Mesenchymal stem cell (in vitro differentiated cells and primary cell): ENCODE data around the gene UPB1.
A peak's percentile ranks its signal among the peaks of the same experiment; 100 is the strongest.

Experiments used
- DNase-seq: peaks from one replicate; pipeline ENCODE4 v3.0.0-alpha.2; 2013
- H2AFZ ChIP-seq: one replicate; pipeline ENCODE4 v1.6.1; 2013; ENCODE audit warnings: low read depth, mild to moderate bottlenecking, control low read depth, inconsistent platforms, low read length, moderate library complexity
- H2AK5ac ChIP-seq: 2 replicates; pipeline ENCODE4 v1.6.1; 2013; ENCODE audit warnings: low read length, moderate library complexity, mild to moderate bottlenecking, inconsistent platforms; ENCODE audit not compliant: severe bottlenecking
- H2BK120ac ChIP-seq: one replicate; pipeline ENCODE4 v1.6.1; 2013; ENCODE audit warnings: low read depth, mild to moderate bottlenecking, inconsistent platforms, low read length, moderate library complexity
- H2BK12ac ChIP-seq, 2 experiments: one replicate each; pipeline ENCODE4 v1.6.1; 2013; ENCODE audit warnings: inconsistent platforms in 2 of 2, low read length in 2 of 2, mild to moderate bottlenecking in 2 of 2, moderate library complexity in 2 of 2, control low read depth in 1 of 2
- H2BK15ac ChIP-seq: one replicate; pipeline ENCODE4 v1.6.1; 2013; ENCODE audit warnings: mild to moderate bottlenecking, low read depth, inconsistent platforms; ENCODE audit not compliant: poor library complexity, severe bottlenecking
- H2BK5ac ChIP-seq: 2 replicates; pipeline ENCODE4 v1.6.1; 2013; ENCODE audit warnings: low read depth, mild to moderate bottlenecking, low read length, control low read depth, inconsistent platforms; ENCODE audit not compliant: poor library complexity, severe bottlenecking
- H3K14ac ChIP-seq, 2 experiments: one replicate each; pipeline ENCODE4 v1.6.1; 2013; ENCODE audit warnings: inconsistent platforms in 2 of 2, low read length in 2 of 2, control low read depth in 1 of 2, mild to moderate bottlenecking in 1 of 2, moderate library complexity in 1 of 2
- H3K18ac ChIP-seq, 2 experiments: one replicate each; pipeline ENCODE4 v1.6.1; 2013; ENCODE audit warnings: inconsistent platforms in 2 of 2, low read length in 2 of 2, control low read depth in 1 of 2, low read depth in 1 of 2, mild to moderate bottlenecking in 1 of 2
- H3K23ac ChIP-seq, 2 experiments: one replicate each; pipeline ENCODE4 v1.6.1; 2013; ENCODE audit warnings: inconsistent platforms in 2 of 2, low read length in 2 of 2, mild to moderate bottlenecking in 2 of 2, moderate library complexity in 2 of 2, control low read depth in 1 of 2
- H3K27ac ChIP-seq: 2 replicates; pipeline ENCODE4 v1.5.1; 2013; ENCODE audit warnings: mild to moderate bottlenecking, moderate library complexity, low read length, control low read depth, inconsistent platforms; ENCODE audit not compliant: poor library complexity, severe bottlenecking
- H3K27me3 ChIP-seq, 2 experiments: 2 replicates each; pipeline versions ENCODE4 v1.6.1 to v1.7.0; 2013; ENCODE audit warnings: low read length in 2 of 2, mild to moderate bottlenecking in 2 of 2, moderate library complexity in 2 of 2, control low read depth in 1 of 2, inconsistent platforms in 1 of 2; ENCODE audit not compliant: control insufficient read depth in 1 of 2, insufficient read depth in 1 of 2
- H3K36me3 ChIP-seq, 2 experiments: 2 replicates each; pipeline versions ENCODE4 v1.6.1 to v1.7.0; 2013; ENCODE audit warnings: low read length in 2 of 2, control low read depth in 1 of 2, inconsistent platforms in 1 of 2, low read depth in 1 of 2, mild to moderate bottlenecking in 1 of 2; ENCODE audit not compliant: insufficient read depth in 2 of 2, control insufficient read depth in 1 of 2
- H3K4ac ChIP-seq, 2 experiments: one replicate each; pipeline ENCODE4 v1.6.1; 2013; ENCODE audit warnings: inconsistent platforms in 2 of 2, low read length in 2 of 2, mild to moderate bottlenecking in 2 of 2, moderate library complexity in 2 of 2, control low read depth in 1 of 2, low read depth in 1 of 2
- H3K4me1 ChIP-seq: 2 replicates; pipeline ENCODE4 v1.6.1; 2013; ENCODE audit warnings: low read depth, low read length, control low read depth; ENCODE audit not compliant: control insufficient read depth, insufficient read depth
- H3K4me2 ChIP-seq: 2 replicates; pipeline ENCODE4 v1.6.1; 2013; ENCODE audit warnings: low read length, mild to moderate bottlenecking, inconsistent platforms; ENCODE audit not compliant: poor library complexity, severe bottlenecking
- H3K4me3 ChIP-seq, 2 experiments: 2 replicates each; pipeline versions ENCODE4 v1.5.1 to v1.7.0; 2013; ENCODE audit warnings: low read length in 2 of 2, mild to moderate bottlenecking in 2 of 2, control low read depth in 1 of 2, low read depth in 1 of 2; ENCODE audit not compliant: insufficient read depth in 1 of 2
- H3K79me1 ChIP-seq: replicated peaks from 2 replicates; pipeline ENCODE4 v1.6.1; 2013; ENCODE audit warnings: mild to moderate bottlenecking, control low read depth, low read length, inconsistent platforms; ENCODE audit not compliant: poor library complexity, severe bottlenecking
- H3K9ac ChIP-seq: 2 replicates; pipeline ENCODE4 v1.7.0; 2013; ENCODE audit warnings: mild to moderate bottlenecking, low read length, moderate library complexity
- H3K9me3 ChIP-seq: 2 replicates; pipeline ENCODE4 v1.7.0; 2013; ENCODE audit warnings: mild to moderate bottlenecking, low read length; ENCODE audit not compliant: control insufficient read depth
- H4K8ac ChIP-seq: one replicate; pipeline ENCODE4 v1.6.1; 2013; ENCODE audit warnings: inconsistent platforms, mild to moderate bottlenecking, low read length, moderate library complexity
- H4K91ac ChIP-seq: one replicate; pipeline ENCODE4 v1.6.1; 2013; ENCODE audit warnings: mild to moderate bottlenecking, low read length, inconsistent platforms
- WGBS: methylation state at CpG from one replicate; pipeline ENCODE4 v1.1.7; 2013; ENCODE audit warnings: mixed read lengths; 5-methylcytosine and 5-hydroxymethylcytosine counted together

UPB1 gene

GRCh38 chr22:24518228-24518627, 23.1 kb downstream of the UPB1 start:
- Histone ChIP-seq H3K4me2 (no peak overlapping the region), H2BK120ac (no peak overlapping the region), H2AFZ (no peak overlapping the region), H4K8ac (no peak overlapping the region), H2BK12ac (no peak overlapping the region), H3K14ac (no peak overlapping the region), H3K4ac (no peak overlapping the region), H2AK5ac (no peak overlapping the region), H3K9me3 (no peaks in the 10 kb centered on the region), H3K23ac (no peak overlapping the region), H2BK15ac (no peak overlapping the region), H3K4me3 (no peak overlapping the region), H3K27me3 (peaks cover 0 to 10% of the 10 kb centered on the region in 2 experiments), H3K36me3 (no peaks in the 10 kb centered on the region), H2BK5ac (no peak overlapping the region), H3K18ac (no peak overlapping the region), H3K79me1 (no peaks in the 10 kb centered on the region), H3K4me1 (peaks cover 14% of the 10 kb centered on the region), H3K9ac (no peak overlapping the region), H3K27ac (no peak overlapping the region), H4K91ac (no peak overlapping the region)
- 85% methylated on average over 3 of the region's 3 CpGs for WGBS
- no peak for DNase-seq

- Histone ChIP-seq H4K91ac (no peak overlapping the region), H3K4me3 (no peak overlapping the region), H3K14ac (no peak overlapping the region), H3K79me1 (no peaks in the 10 kb centered on the region), H3K4ac (no peak overlapping the region), H3K4me1 (peaks cover 14% of the 10 kb centered on the region), H3K36me3 (no peaks in the 10 kb centered on the region), H2BK12ac (no peak overlapping the region), H3K18ac (no peak overlapping the region), H3K9me3 (no peaks in the 10 kb centered on the region), H3K9ac (no peak overlapping the region), H2AK5ac (no peak overlapping the region), H4K8ac (no peak overlapping the region), H3K27ac (no peak overlapping the region), H3K4me2 (no peak overlapping the region), H2BK120ac (no peak overlapping the region), H3K23ac (no peak overlapping the region), H2BK5ac (no peak overlapping the region), H3K27me3 (peaks cover 0 to 10% of the 10 kb centered on the region in 2 experiments), H2AFZ (no peak overlapping the region), H2BK15ac (no peak overlapping the region)
- no peak for DNase-seq
- 89% methylated on average over 6 of the region's 9 CpGs for WGBS
Observed at GRCh38 chr22:24518771-24519485, 23.8 kb downstream of the UPB1 start.

- H3K4me2 ChIP-seq = no peak overlapping the region
- H2AFZ ChIP-seq = no peak overlapping the region
Observed at GRCh38 chr22:24519496-24519895, 24.4 kb downstream of the UPB1 start.

GRCh38 chr22:24521791-24522245, 26.7 kb downstream of the UPB1 start:
- Histone ChIP-seq H2AK5ac (no peak overlapping the region), H2AFZ (no peak overlapping the region), H3K23ac (no peak overlapping the region), H3K14ac (peak overlapping the region in 1 of 2 experiments; percentile 45), H2BK12ac (peak overlapping the region in 1 of 2 experiments; percentile 61), H3K27ac (no peak overlapping the region), H3K36me3 (no peaks in the 10 kb centered on the region), H4K8ac (no peak overlapping the region), H3K27me3 (peaks cover 0 to 4% of the 10 kb centered on the region in 2 experiments), H3K4me1 (peaks cover 8% of the 10 kb centered on the region), H3K4me3 (no peak overlapping the region), H2BK5ac (no peak overlapping the region), H4K91ac (no peak overlapping the region), H3K4ac (no peak overlapping the region), H2BK15ac (no peak overlapping the region), H3K9me3 (no peaks in the 10 kb centered on the region), H3K18ac (no peak overlapping the region), H3K9ac (peak overlapping the region; percentile 0), H3K4me2 (no peak overlapping the region), H3K79me1 (no peaks in the 10 kb centered on the region), H2BK120ac (no peak overlapping the region)
- 32% methylated on average over 8 of the region's 8 CpGs for WGBS
- peak; percentile 53 for DNase-seq

More at GRCh38 chr22:24519496-24519895, 24.4 kb downstream of the UPB1 start:
- H2BK12ac ChIP-seq = peak overlapping the region; percentile 5 to 15
- H3K18ac ChIP-seq = no peak overlapping the region
- no peak overlapping the region for H3K4ac ChIP-seq
- no peak overlapping the region for H3K23ac ChIP-seq
- no peak overlapping the region for H2BK5ac ChIP-seq
- DNase-seq = no peak
- H3K79me1 ChIP-seq = no peaks in the 10 kb centered on the region
- no peak overlapping the region for H3K4me3 ChIP-seq
- no peak overlapping the region for H2BK120ac ChIP-seq
- H3K27ac ChIP-seq = no peak overlapping the region
- H3K14ac ChIP-seq = no peak overlapping the region
- no peak overlapping the region for H4K8ac ChIP-seq
- peaks cover 9% of the 10 kb centered on the region for H3K4me1 ChIP-seq
- no peaks in the 10 kb centered on the region for H3K9me3 ChIP-seq
- no peak overlapping the region for H2BK15ac ChIP-seq
- H2AK5ac ChIP-seq = no peak overlapping the region
- H3K36me3 ChIP-seq = no peaks in the 10 kb centered on the region
- peaks cover 0 to 10% of the 10 kb centered on the region in 2 experiments for H3K27me3 ChIP-seq
- no peak overlapping the region for H4K91ac ChIP-seq
- WGBS = 95% methylated on average over 4 of the region's 5 CpGs
- H3K9ac ChIP-seq = no peak overlapping the region
